IPS-15b (cell line): ENCODE measurements around the gene HCAR2.
"Not testable (repeated sequence)": the region's sequence is repeated elsewhere in the genome, so short reads cannot be mapped to it uniquely, and the experiment has no call there.

Experiments used
- H3K27me3 ChIP-seq: one replicate; pipeline ENCODE4 v1.6.1; 2013; ENCODE audit warnings: low read length; ENCODE audit not compliant: control insufficient read depth, insufficient read depth
- H3K36me3 ChIP-seq: one replicate; pipeline ENCODE4 v1.6.1; 2013; ENCODE audit warnings: low read length; ENCODE audit not compliant: control insufficient read depth, insufficient read depth
- H3K4me1 ChIP-seq: one replicate; pipeline ENCODE4 v1.6.1; 2013; ENCODE audit warnings: mild to moderate bottlenecking, low read length; ENCODE audit not compliant: control insufficient read depth, insufficient read depth
- H3K4me3 ChIP-seq: one replicate; pipeline ENCODE4 v1.5.1; 2013; ENCODE audit warnings: low read depth, low read length
- H3K9ac ChIP-seq: one replicate; pipeline ENCODE4 v1.6.1; 2013; ENCODE audit warnings: low read depth, mild to moderate bottlenecking, low read length
- H3K9me3 ChIP-seq: one replicate; pipeline ENCODE4 v1.6.1; 2013; ENCODE audit warnings: mild to moderate bottlenecking, low read length; ENCODE audit not compliant: control insufficient read depth, insufficient read depth

The HCAR2 gene

DNA sequence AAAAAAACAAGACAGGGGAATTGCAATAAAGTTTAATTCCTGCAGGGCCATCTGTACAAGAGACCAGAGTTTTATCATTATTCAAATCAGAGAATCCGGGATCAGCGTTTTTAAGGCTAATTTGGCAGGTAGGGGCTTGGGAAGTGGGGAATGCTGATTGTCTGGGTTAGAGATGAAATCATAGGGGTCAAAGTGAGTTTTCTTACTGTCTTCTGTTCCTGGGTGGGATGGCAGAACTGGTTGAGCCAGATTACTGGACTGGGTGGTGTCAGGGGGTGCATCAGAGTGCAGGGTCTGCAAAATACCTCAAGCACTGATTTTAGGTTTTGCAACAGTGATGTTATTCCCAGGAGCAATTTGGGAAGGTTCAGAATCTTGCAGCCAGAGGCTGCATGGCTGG, 7.2 kb upstream of the HCAR2 start:
- H3K9me3 ChIP-seq, H3K9ac ChIP-seq, H3K4me1 ChIP-seq, H3K4me3 ChIP-seq, H3K36me3 ChIP-seq, H3K27me3 ChIP-seq: not testable (repeated sequence)

DNA sequence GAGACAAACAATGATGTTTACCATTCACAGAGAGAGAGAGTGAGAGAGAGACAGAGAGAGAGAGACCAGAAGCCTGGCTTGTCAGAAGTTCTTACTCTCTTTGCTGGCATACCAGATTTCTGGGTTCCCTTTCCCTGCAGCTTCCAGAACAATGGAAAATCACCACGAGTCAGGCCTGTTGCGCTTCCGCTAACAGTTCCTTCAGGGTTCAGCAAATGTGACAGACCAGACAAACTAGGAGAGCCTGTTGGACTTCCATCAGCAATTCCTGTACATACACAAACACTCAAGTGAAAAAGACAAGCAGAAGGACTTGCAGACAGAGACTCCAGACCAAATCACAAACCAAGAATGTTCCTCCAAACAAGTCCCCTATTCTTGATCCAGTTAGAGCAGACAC, 6.1 kb upstream of the HCAR2 start:
- not testable (repeated sequence) for H3K4me3 ChIP-seq

DNA sequence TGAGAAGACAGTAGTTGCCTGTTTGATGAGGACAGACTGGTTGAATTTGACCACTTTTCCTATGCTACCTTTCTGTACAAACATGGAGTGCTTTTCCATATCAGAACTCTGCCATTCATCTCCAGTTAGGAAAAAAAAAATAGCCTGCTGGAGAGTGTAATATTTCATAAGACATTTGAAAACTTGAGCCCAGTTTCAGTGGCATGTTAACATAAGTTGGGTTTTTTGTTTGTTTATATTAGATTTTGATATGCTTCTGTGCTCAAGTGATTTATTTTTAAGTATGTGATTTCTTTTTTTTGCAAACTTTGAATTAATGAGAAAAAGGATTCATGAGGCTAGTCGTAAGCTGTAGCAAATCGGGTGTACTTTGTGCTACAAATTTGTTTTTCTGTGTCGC, 684 bp upstream of the HCAR2 start:
- H3K9ac ChIP-seq, H3K36me3 ChIP-seq, H3K9me3 ChIP-seq, H3K4me1 ChIP-seq, H3K4me3 ChIP-seq, H3K27me3 ChIP-seq: not testable (repeated sequence)

More for the DNA sequence above, 6.1 kb upstream of the HCAR2 start:
- H3K9ac ChIP-seq, H3K36me3 ChIP-seq, H3K4me1 ChIP-seq, H3K27me3 ChIP-seq, H3K9me3 ChIP-seq: not testable (repeated sequence)

DNA sequence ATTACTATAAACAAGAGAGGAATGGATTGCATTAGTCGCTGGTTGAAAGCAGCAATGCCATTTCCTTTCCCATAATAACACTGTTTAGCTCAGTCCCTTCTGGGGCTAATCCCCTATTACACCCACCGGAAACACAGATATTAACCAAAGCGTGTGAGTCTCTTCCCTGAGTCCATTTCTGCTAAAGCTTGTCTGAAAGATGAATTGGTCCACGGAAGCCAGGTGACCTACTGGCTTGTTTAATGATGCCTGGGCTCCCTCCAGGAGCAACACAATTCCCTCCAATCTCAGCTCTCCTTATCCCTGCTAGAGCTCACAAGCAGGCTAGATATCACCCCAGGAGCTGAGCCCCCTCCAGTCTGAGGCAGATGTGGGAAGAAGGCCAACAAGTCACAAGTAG, 1.7 kb downstream of the HCAR2 start:
- H3K4me3 ChIP-seq, H3K9me3 ChIP-seq, H3K27me3 ChIP-seq, H3K4me1 ChIP-seq, H3K36me3 ChIP-seq, H3K9ac ChIP-seq: not testable (repeated sequence)

DNA sequence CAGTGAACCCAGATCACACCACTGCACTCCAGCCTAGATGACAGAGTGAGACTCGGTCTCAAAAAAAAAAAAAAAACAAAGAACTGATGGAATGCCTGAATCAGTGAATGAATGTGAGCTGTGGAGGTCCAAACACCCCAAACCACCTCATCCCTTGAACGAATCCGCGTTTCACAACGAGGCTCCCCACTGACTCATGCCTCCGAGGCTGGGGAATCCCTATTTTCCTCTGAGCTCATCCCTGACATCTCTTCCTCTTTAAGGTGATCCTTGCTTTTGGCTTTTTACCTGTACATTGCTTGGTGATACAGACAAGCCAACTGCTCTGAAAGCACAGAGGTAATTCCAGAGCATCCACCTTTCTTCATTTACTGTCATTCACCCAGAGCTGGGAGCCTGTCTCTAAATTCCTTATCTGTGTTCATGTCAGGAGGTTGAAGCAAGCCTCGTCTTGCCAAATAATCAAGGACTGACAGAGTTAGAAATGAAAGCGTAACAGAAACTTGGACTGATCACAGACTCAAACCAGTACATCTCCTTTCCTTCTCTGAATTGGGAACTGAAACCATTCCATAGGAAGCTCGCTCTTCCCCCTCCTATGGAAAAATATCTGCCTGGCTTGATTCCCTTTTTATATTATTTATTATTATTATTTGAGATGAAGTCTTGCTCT, 3.0 kb downstream of the HCAR2 start:
- H3K4me3 ChIP-seq, H3K9me3 ChIP-seq, H3K4me1 ChIP-seq: not testable (repeated sequence)

DNA sequence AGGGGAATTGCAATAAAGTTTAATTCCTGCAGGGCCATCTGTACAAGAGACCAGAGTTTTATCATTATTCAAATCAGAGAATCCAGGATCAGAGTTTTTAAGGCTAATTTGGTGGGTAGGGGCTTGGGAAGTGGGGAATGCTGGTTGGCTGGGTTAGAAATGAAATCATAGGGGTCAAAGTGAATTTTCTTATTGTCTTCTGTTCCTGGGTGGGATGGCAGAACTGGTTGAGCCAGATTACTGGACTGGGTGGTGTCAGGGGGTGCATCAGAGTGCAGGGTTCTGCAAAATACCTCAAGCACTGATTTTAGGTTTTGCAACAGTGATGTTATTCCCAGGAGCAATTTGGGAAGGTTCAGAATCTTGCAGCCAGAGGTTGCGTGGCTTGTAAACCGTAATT, 6.2 kb downstream of the HCAR2 start:
- H3K36me3 ChIP-seq, result not testable (repeated sequence)

More for the DNA sequence above, 3.0 kb downstream of the HCAR2 start:
- H3K27me3 ChIP-seq, H3K36me3 ChIP-seq, H3K9ac ChIP-seq: not testable (repeated sequence)

DNA sequence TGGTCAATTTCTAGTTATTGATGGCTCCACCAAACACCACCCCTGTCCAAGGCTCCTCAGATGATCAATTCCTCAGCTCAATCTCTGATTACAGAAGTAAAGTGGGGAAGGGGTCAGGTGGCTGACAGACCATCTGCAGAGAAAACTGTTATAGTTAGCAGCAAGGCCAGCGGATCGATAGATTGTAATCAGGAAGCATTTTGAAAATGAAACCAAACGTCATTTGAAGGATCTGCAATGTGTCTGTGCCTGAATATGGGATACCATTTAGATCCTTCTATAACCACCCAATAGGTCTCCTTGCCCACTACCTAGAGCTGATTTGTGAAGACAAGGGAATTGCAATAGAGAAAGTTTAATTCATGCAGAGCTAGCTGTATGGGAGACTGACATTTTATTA, 11.6 kb downstream of the HCAR2 start:
- Histone ChIP-seq H3K4me3 (no peak overlapping the region), H3K4me1 (no peaks in the 10 kb centered on the region), H3K9ac (no peak overlapping the region)

More for the DNA sequence above, 6.2 kb downstream of the HCAR2 start:
- H3K9ac ChIP-seq, H3K4me3 ChIP-seq, H3K27me3 ChIP-seq, H3K9me3 ChIP-seq, H3K4me1 ChIP-seq: not testable (repeated sequence)

DNA sequence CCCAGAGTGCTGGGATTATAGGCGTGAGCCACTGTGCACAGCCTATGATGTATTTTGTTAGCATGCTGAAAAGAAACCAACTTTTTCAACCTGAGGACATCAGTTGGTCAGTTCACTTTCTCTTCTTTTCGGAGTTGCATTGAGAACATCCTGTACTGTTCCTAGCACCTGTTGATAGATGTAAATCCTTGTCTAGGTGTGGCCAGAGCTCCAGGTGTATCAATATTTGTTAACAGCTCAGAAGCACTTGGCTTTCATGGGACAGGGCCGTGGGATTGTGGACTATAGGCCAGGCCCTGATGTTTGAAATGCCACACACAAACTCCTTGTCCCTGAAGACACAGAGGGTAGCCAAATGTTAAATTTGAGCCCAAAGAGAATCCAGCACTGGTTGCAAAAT, 14.9 kb downstream of the HCAR2 start:
- Histone ChIP-seq H3K27me3 (no peaks in the 10 kb centered on the region), H3K9ac (no peak overlapping the region), H3K36me3 (no peaks in the 10 kb centered on the region), H3K4me3 (no peak overlapping the region), H3K9me3 (no peaks in the 10 kb centered on the region), H3K4me1 (no peaks in the 10 kb centered on the region)

More for the DNA sequence above, 11.6 kb downstream of the HCAR2 start:
- Histone ChIP-seq H3K27me3 (no peaks in the 10 kb centered on the region), H3K36me3 (no peaks in the 10 kb centered on the region), H3K9me3 (no peaks in the 10 kb centered on the region)

DNA sequence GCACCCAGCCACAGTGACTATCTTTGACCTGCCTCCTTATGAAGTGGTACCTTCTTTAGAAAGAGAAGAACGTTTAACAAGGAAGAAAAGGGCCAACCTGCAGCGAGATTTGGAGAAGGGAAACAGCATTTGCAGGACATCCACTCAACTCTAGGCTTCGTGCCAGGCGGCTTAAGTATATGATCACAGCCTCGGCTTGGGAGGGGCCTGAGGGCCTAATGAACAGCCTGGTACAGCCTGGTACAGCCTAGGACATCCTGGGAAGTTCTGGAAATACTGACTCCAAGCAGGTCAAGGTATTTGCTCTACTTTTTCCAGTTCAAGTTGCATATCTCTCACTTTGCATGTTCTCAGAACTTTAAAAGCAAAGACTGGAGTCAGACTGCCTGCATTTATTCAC, 16.1 kb downstream of the HCAR2 start:
- H3K9ac ChIP-seq, result no peak overlapping the region
- no peak overlapping the region for H3K4me3 ChIP-seq
- H3K36me3 ChIP-seq, result no peaks in the 10 kb centered on the region
- no peaks in the 10 kb centered on the region for H3K9me3 ChIP-seq
- no peaks in the 10 kb centered on the region for H3K27me3 ChIP-seq
- no peaks in the 10 kb centered on the region for H3K4me1 ChIP-seq

DNA sequence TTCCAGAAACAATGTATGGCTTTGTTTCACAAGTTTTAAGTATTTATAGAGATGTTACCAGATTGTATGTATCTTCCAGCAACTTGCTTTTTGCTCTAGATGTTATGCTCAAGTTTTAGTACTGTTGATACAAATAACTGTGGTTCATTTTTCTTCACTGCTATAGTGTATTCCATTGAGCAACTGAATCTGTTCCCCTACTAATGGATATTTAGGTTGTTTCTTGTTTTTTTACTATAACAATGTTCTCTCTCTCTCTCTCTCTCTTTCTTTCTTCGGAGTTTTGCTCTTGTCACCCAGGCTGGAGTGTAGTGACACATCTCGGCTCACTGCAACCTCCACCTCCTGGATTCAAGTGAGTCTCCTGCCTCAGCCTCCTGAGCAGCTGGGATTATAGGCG, 16.6 kb downstream of the HCAR2 start:
- Histone ChIP-seq H3K36me3 (no peaks in the 10 kb centered on the region), H3K9me3 (no peaks in the 10 kb centered on the region), H3K4me1 (no peaks in the 10 kb centered on the region), H3K27me3 (no peaks in the 10 kb centered on the region), H3K9ac (no peak overlapping the region), H3K4me3 (no peak overlapping the region)

DNA sequence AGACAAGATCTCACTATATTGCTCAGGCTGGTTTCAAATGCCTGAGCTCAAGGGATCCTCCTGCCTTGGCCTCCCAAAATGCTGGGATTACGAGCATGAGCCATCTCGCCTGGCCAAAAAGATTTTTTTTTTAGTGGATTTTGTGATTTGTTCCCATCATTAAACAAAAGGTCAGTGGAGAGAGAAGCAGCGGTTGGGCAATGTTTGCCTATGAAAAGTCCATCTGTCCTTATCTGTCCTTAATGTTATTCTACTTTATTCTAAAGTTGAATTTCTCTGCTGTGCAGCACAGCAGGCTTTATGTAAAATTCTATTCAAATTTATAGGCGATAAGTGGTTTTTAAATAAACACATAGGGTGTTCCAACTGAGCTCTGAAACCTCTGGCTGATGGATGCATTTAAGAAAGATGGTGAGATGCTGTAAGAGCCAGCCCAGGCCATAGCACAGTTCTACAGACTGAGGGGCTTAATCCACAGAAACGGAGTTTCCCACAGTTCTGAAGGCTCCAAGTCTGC, 18.8 kb downstream of the HCAR2 start:
- Histone ChIP-seq H3K4me3 (no peak overlapping the region), H3K9ac (no peak overlapping the region), H3K36me3 (no peaks in the 10 kb centered on the region), H3K27me3 (no peaks in the 10 kb centered on the region), H3K4me1 (no peaks in the 10 kb centered on the region), H3K9me3 (no peaks in the 10 kb centered on the region)

DNA sequence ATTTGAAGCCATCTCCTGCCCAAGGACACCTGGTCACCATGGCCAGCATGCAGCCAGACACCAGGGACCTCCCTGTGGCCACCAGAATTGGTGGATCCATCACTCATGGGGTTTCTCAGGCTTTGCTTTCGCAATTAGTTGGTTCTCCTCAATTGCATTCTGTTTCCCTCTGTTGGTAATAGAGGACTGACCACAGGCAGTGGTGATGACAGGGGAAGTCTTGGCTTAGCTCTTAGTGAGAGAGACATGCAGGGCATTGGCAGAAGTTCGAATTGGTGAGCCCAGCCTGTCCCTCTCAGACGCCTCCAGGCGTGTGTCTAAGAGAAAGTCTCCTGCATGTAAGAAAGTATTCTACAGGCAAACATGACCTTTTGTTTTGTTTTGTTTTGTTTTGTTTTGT, 21.3 kb downstream of the HCAR2 start:
- no peaks in the 10 kb centered on the region for H3K4me1 ChIP-seq
- no peaks in the 10 kb centered on the region for H3K27me3 ChIP-seq
- H3K36me3 ChIP-seq, result no peaks in the 10 kb centered on the region
- no peak overlapping the region for H3K9ac ChIP-seq
- H3K9me3 ChIP-seq, result no peaks in the 10 kb centered on the region
- H3K4me3 ChIP-seq, result no peak overlapping the region
